ENCODE results near the gene ACR.
"Not testable (repeated sequence)": the region's sequence is repeated elsewhere in the genome, so short reads cannot be mapped to it uniquely, and the experiment has no call there.

The ACR gene

GRCh38 chr22:50733521-50734342 lies 4.3 kb upstream of the ACR start:
- no peak for DNase-seq

- no peak for DNase-seq
Observed at GRCh38 chr22:50734343-50734771, 3.6 kb upstream of the ACR start.

DNA sequence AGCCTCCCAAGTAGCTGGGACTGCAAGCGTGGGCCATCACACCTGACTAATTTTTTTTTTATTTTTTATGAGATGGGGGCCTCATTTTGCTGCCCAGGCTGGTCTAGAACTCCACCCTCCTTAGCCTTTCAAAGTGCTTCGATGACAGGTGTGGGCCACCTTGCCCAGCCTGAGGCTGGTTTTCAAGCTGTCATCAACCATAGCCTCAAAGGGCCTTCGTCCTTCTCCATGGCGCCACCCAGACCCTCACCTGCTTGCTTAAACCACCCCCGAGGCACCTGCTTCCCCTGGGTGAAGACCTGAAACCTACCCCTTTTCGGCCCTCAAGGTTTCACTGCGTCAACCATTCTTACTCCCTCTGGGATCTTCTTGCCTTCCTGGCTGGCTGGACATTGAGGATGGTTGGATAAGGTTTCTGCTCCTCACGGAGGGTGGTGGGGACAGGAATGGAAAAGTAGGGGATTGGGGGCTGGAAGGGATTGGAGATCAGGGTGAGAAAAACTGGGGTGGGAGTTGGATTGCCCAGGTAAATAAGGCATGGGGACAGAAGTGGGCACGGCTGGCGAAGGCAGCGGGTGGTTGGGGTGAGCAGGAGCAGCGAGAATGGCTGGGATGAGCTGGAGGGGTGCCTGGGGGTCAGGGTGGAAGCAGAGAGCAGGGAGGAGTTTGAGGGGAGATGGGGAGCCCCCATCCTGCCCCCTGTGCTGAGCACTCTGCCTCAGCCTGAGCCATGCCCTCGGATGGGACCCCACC lies 2.8 kb upstream of the ACR start:
- peak; percentile 7 for DNase-seq

DNA sequence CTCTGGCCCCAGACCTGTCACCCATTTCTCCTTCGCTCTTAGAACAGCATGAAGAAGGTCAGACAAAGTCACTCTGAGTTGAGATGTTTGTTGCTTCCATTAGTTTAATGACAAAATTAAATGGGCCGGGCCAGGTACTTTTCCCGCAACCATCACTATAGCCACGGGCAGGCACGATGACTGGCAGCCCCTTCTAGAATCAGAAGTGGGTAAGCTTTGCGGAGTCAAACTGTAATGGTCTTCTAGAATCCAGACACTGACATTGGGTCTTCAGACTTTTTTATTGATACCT lies 2.3 kb upstream of the ACR start:
- no peak for DNase-seq

GRCh38 chr22:50738649-50739227 lies 734 bp downstream of the ACR start:
- peak; percentile 7 for DNase-seq

GRCh38 chr22:50739279-50739691 lies 1.3 kb downstream of the ACR start:
- DNase-seq, result peak; percentile 17

DNA sequence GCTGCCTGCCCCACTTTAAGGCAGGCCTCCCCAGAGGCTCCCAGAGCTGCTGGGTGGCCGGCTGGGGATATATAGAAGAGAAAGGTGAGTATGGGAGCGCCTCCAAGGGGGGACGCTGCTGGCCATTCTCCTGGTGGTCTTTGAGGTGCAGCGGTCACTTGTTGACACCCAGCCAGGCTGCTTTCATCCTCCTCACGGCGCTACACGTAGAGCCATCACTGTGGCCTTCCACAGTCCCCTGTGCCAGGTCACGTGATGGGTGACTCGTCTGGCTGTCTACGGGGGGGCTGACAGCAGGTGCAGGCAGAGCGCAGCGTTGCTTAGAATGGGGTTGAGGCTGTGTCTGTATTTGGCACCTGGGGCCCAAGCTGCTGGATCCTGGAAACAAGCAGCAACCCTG lies 1.9 kb downstream of the ACR start:
- DNase-seq, result peak; percentile 15

GRCh38 chr22:50740714-50741113 lies 2.7 kb downstream of the ACR start:
- peak; percentile 9 for DNase-seq

GRCh38 chr22:50744424-50744823 lies 6.4 kb downstream of the ACR start:
- not testable (repeated sequence) for DNase-seq

DNA sequence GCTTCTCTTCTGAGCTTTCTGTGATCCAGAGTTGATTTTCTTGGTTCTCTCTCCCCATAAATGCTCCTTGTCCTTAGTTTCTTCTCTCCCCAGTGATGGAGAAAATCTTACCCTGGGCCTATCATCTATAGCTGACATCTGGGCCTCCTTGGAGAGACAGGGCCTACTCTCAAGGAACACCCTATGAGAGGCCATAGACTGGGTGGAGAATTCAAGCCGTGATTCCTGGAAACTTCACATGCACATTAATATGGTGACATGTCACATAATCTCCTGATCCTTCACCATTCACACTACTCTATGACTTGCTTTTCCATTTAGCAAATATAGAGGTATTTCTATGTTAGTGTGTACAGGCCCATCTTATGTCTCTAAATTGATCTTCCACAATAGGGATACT lies 9.5 kb downstream of the ACR start:
- not testable (repeated sequence) for DNase-seq

DNA sequence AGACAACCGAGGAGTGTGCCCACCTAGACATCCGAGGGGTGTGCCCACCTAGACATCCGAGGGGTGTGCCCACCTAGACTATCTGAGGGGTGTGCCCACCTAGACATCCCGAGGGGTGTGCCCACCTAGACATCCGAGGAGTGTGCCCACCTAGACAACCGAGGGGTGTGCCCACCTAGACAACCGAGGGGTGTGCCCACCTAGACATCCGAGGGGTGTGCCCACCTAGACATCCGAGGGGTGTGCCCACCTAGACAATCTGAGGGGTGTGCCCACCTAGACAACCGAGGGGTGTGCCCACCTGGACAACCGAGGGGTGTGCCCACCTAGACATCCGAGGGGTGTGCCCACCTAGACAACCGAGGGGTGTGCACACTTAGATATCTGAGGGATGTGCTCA lies 10.6 kb downstream of the ACR start:
- DNase-seq, result not testable (repeated sequence)

- DNase-seq, result not testable (repeated sequence)
Observed at GRCh38 chr22:50749302-50750074, 11.5 kb downstream of the ACR start.

DNA sequence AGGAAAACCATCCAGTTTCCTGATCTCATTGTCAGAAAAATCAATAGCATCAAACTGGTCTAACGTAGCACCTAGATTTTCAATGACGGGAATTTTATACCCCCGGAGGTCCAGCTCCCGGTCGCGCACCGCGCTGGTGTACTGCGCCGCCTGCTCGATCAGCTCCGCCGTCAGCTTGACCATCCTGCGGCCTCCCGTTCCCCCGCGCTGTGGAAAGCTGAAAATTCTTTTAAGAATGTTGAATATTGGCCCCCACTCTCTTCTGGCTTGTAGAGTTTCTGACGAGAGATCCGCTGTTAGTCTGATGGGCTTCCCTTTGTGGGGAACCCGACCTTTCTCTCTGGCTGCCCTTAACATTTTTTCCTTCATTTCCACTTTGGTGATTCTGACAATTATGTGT lies 17.2 kb downstream of the ACR start:
- not testable (repeated sequence) for DNase-seq

- DNase-seq, result not testable (repeated sequence)
Observed at GRCh38 chr22:50756406-50756805, 18.4 kb downstream of the ACR start.

- not testable (repeated sequence) for DNase-seq
Observed at GRCh38 chr22:50756949-50757491, 19.0 kb downstream of the ACR start.

GRCh38 chr22:50759597-50760341 lies 21.8 kb downstream of the ACR start:
- not testable (repeated sequence) for DNase-seq

GRCh38 chr22:50761829-50762228 lies 23.8 kb downstream of the ACR start:
- DNase-seq, result not testable (repeated sequence)

DNA sequence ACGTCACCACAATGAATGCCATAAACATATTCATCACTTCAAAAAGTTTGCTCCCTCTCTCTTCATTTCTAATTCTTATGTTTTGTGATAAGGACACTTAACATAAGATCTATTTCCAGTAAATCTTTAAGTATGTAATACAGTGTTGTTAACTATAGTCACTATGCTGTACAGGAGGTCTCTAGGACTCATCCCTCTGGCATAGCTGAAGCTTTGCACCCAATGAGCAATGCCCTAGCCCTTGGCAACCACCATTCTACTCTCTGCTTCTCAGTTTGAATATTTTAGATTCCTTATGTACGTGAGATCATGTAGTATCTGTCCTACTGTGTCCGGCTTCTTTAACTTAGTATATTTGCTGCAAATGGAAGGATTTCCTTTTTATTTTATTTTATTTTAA lies 26.3 kb downstream of the ACR start:
- DNase-seq, result not testable (repeated sequence)

DNA sequence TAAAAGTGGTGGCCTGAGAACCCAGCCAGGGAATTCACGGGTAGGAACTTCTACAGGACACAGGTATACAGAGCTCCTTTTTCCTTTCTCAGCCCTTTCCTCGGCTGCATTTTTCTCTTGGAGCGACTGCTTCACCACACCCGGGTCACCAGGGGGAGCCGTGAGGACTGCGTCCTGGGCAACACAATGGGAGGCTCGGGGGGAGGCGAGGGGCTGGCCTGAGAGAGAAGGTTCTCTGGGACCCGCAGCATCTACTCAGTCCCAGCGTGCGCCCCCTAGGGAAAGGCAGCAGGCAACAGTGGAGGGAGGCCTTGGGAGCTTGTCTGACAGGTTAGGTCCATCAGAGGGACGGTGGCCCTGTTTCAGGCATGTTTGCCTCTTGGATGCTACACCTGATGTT lies 37.1 kb downstream of the ACR start:
- peak; percentile 35 for DNase-seq

GRCh38 chr22:50777631-50778030 lies 39.6 kb downstream of the ACR start:
- DNase-seq, result not testable (repeated sequence)

GRCh38 chr22:50780244-50780643 lies 42.2 kb downstream of the ACR start:
- not testable (repeated sequence) for DNase-seq

- DNase-seq, result not testable (repeated sequence)
Observed at GRCh38 chr22:50782253-50782652, 44.2 kb downstream of the ACR start.

All from right hindlimb (tissue), 1 donor.